HG03439 (cell line): ENCODE results near the gene FLRT1.

Source experiments
- ATAC-seq: cut with Tn5 transposase; IDR thresholded peaks from one replicate; pipeline ENCODE4 v1.9.1; 2021; ENCODE audit warnings: mild to moderate bottlenecking, moderate library complexity; ENCODE audit not compliant: unreplicated experiment

The FLRT1 gene

DNA sequence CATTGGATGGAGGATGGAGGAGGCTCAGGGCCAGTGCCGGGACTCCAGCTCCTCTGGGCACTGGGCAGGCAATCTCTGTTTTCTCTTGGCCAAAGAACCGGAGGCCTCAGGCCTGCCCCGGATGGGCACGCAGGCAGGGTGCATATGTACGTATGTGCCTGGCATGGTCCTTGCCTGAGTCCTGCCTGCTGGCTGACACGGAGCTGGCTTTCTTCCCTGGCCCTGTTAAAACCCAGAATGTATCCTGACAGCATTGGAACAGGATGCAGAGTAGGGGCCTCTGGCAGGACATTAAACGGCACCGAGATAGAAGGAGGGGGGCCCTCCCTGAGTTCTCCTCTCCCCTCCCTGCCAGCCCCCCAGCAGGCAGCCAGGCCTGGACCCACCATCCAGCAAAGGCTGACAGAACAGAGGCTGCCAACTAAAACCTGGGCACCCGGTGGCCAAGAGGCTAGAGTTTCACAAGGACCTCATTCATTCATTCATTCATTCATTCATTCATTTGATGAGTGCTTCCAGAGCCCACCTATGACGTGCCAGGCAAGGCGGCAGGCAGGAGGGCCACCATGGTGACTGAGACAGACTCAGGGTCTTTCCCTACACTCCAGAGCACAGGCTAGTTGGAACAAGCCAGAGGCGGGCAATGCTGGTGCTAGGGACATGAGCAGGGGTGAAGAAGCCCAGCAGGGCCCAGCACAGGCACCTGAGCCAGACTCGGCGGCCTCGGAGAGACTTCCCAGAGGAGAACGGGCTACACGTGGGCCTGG, 28.8 kb downstream of the FLRT1 start:
- ATAC-seq: no peak

DNA sequence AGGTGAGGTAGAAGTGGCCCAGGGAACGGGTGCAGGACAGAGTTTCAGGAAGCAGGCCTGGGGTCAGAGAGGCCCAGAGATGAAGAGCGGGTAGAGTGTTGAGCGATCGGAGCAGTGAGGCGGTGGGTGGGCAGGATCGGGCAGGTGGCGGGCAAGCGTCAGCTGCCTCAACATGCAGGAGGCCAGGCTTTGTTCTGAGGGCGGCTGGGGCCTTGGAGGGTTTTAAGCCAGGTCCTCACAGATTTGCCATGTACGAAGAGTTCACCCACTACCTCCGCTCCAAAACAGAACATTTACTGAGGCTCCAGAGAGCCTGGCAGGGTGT, 29.4 kb downstream of the FLRT1 start:
- no peak for ATAC-seq

DNA sequence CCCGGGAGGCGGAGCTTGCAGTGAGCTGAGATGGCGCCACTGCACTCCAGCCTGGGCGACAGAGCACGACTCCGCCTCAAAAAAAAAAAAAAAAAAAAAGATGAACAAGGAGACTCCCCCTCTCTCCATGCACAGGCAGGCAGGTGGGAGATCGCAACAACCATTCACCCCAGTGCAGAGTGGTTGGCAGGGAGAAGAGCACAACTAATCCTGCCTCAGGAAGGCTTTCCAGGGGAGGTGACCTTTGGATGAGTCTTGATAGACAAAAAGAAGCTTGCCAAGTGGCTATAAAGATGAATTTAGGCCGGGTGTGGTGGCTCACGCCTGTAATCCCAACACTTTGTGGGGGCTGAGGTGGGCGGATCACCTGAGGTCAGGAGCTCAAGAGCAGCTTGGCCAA, 30.0 kb downstream of the FLRT1 start:
- ATAC-seq: no peak

DNA sequence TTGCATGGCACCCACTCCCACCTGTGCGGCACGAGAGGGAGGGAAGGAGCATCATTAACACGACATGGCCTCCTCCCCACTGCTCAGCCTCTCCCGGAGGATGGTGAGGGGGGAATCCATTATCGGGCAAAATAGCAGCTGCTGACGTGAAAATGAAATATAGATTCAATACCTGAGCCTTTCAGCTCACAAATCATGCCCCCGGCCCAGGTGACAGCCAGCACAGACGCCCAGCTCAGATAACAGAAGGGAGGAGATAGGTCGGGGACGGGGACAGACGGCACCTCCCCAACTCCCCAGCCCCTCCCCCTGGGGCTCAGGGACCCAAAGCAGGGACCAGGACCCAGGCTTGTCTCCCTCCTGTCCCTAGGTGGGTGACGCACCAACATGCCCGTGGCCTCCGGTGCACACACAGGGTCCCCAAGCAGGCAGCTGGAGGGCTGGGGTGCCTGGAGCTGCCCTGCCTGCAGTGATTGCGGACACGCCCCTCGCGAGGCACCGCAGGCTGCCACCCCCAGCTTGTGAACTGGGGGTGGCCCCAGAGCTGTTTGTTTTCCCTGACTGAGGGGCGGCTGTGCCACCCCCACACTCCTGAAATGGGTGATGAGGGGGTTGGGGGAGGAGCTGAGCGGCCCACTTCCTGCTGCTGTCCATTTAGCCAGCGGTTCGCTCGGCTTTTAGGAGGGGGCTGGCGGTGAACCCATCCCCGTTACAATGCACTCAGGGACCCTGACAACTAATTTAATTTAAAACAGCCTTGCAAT, 31.7 kb downstream of the FLRT1 start:
- ATAC-seq: no peak

DNA sequence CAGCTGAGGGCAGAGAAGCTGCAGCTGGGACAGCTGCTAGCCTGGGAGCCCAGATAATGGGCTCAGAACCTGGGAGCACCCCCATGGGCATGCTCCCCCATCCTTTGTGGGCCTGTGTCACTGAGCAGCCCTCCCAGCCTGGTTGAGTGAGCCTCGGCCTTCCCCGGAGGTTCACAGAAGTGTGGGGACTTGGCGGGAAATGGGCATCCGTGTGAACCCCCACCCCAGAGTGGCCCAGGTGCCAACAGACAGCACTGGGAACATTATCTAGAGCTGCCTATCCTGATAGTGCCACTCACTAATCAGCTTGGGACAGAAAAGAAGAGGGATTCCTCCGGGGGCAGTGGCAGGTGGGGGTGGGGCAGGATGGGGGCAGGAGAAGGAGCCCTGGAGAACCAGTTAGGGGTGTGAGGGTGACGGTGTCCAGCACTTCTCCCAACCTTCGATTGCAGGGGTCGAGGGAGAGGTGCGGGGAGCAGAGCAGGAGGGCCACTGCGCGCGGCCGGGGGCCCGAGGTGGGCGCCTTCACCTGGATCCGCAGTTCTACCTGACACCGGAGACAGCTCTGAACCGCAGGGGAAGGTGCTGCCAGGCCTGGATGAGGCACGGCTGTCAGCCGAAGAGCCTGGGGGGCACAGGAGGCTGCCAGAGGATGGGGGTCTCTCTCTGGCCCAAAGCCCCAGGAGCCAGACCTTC, 33.1 kb downstream of the FLRT1 start:
- no peak for ATAC-seq

DNA sequence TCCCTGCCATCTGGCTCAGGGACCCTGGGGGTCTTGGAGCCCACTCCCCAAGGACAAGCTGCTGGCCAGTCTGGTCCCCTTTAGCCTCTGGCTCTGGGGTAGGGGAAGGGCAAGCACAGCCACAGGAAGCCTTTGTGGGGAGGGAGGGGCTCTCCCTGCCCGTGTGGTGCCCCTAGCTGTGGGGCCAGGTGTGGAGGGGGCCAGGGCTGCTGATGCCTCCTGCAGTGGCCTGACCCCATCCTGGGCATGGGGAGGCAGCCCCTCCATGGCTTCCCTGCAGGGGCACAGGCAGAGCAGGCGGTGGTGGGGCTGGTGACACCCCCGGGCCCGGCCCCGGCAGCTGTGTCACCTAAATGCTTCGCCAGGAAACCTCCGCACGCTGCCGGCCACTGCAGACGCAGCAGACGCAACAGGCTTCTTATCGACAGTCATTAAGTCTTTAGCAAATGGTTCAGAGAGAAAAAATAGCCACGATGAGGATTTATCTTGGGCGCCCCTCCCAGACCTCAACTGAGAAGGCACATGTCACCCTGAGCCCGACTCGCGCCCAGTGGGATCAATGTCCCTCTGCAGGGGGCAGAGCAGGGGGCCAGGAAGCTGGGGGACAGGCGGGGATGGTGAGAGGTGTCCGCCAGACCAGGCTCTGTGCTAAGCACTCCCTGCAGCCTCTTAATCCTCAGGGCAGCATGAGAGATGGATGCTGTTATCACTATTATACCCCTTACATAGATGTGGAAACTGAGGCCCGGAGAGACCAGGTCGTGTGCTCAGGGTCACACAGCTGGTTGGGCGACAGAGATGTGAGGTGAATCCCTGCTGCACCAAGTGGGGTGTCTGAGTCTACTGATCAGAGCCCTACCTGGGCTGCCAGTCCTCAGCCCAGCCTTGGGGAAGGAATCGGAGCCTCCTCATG, 33.9 kb downstream of the FLRT1 start:
- ATAC-seq: no peak

DNA sequence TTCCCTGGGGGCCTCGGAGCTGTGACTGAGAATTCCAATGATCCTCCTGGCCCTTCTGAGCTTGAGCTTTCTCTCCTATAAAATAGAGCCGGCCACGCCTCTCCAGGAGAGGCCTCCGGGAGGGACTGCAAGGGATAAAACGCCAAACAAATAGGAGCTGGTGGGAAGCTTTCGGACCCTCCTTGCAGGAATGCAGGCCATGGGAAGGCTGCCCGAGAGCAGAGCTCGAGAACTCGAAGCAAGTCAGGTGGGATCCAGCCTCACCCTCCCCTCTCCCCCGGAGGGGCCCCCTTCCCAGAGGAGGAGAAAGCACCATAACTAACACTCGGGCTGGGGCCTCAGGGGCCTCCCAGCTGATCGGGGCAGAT, 34.6 kb downstream of the FLRT1 start:
- no peak for ATAC-seq

DNA sequence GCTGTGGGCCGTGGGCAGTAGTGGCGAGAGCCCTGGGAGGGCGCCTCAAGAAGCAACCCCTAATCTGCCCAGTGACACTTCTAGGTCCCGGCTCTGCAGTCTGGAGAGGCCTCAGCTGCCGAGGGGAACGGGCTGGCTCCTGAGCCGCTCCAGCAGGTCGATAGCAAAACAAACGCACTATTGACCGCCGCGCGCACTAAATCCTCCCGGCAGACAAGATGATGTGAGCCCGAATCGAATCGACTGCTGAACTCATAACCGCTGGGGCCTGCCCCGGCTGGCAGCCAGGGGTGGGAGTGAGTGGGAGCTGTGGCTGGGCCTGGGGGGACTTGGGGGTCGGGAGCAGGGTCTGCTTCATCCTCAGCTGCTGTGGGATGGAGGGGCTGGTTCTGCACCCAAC, 36.1 kb downstream of the FLRT1 start:
- no peak for ATAC-seq

DNA sequence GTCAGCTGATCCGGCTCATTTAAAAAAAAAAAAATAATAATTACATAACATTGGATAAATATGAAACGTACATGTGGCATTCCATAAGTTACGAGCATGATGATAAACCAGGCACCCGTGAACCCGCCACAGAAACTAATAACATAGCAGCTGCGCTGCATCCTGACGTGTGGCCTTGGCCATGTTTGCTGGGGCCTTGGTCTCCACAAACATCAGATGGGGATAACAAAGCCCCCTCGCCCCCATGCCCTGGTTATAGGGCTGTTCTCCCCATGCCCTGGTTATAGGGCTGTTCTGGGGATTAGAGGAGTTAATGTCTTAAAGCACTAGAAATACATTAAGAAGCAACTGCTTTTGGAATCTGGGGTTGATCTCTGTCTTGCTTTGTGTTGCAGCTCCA, 36.7 kb downstream of the FLRT1 start:
- ATAC-seq: no peak

DNA sequence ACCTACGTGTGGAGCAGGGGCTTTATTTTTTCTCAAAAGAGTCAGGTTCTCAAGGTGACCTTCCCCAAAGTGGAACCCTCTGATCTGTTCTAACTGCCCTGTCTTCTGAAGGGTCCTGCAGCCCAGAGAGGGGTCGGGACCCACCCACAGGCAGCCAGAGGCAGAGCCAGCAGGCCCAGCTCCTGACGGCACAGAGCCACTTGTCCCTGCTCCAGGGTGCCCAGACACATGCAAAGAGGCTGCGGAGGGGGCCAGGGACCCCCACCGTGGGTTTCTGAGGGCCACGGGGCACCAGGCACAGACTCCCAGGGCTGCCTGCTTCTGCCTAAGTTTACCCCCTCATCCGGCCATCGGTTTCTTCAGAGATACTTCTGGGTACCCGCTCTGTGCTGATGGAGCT, 37.1 kb downstream of the FLRT1 start:
- no peak for ATAC-seq

DNA sequence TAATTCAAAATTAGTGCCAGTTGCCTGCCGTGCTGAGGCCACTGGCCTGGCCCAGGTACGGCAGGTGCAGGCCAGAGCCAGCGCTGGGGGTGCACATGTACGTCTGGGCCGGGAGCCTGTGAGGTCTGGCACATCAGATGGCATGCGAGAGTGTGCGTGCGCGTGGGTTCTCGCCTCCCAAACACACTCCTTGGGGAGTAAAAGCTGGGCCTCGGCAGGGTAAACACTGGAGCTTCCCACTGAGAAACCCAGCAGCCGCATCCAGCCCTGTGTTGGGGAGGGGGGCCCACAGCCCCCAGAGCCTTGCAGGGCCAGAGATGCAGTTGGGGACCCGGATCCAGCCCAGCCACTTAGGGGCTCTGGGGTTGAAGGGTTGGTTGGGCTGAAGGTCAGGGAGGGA, 37.8 kb downstream of the FLRT1 start:
- no peak for ATAC-seq

DNA sequence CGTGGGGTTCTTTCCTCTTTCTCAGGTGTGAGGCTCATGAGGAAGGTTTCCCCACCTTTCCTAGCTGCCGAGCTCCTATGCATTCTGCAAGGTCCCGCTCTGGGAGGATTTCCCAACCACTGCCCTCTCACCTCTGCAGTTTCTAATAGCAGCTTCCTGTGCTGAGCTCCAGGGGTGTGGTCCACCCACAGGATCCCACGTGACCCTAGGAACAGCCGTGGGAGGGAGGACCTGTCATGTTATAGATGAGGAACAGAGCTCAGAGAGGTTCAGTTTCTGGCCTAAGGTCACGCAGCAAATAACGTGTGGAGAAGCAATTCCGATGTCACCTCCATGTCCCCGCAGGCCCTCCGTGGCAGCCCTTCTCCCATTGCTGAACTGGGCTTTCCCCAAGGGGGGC, 38.5 kb downstream of the FLRT1 start:
- no peak for ATAC-seq

DNA sequence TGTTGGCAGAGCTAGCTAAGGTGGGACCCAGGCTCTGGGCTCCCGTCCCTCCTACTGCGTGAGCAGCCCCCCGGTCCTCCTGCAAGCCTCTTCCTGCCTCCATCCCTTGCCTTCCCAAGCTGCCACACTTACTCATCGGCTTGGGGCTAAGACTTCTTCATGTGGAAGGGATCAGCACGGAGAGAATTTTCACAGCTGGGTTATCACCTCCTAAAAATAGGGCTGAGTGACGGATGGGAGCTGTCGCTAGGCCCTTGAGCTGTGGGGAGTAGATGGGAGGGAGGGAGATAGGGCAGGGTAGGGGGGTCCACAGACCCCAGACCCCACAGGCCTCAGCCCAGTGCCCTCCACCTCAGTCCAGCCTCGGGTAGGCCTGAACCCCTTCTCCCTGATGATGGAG, 41.0 kb downstream of the FLRT1 start:
- no peak for ATAC-seq

DNA sequence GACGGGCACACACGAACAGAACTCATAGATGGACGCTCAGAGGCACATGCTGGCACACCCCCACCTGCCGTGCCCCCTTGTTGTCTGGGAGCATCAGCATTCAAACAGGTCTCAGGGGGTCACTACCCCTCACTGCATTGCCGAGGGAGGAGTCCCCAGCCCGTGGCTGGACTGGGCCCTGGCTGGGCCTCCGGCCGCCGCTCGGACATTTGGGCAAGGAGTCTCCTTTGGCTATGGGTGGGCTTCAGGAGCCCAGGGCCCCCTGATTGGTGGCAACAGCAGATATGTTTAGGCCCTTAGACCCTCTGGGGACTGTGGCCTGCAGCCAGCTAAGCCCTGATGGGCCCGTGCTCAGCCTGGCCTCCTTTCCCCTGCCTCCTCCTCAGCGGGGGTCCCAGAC, 41.9 kb downstream of the FLRT1 start:
- no peak for ATAC-seq

DNA sequence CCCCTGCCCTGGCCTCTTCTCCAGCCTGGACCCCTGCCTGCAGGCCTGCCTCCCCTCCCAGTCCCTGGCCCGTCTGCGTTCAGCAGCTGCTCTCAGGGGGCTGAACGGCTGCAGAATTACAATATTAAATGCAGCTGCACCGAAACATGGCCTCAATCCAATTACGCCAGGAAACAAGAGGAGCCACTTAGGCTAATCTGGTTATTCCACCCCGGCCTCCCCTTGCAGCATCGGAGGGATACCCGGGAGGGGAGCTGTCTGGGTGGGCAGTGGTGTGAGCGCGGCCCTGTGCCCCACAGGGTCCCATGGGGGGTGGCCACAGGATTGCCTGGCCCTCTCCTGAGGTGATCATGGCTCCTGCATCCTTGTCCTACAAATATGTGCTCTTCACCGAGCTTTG, 42.6 kb downstream of the FLRT1 start:
- ATAC-seq: no peak

DNA sequence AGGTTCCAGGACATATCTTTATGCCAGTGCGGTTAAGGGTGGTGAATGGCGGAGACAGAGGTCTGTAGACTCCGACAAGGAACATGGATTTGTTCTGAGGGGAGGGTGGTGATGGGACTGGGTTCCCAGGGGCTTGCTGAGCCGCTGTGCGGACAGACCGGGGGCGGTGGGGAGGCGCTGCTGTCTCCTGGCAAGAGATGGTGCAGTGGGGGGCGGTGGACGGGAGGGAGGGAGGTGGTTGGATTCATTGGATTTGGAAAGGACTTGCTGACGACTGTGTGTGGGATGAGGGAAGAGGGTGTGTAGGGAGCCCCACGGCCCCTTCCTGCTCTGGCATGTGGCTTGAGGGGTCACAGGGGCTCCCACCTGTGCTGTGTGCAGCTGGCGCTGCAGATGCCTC, 43.2 kb downstream of the FLRT1 start:
- ATAC-seq: no peak

DNA sequence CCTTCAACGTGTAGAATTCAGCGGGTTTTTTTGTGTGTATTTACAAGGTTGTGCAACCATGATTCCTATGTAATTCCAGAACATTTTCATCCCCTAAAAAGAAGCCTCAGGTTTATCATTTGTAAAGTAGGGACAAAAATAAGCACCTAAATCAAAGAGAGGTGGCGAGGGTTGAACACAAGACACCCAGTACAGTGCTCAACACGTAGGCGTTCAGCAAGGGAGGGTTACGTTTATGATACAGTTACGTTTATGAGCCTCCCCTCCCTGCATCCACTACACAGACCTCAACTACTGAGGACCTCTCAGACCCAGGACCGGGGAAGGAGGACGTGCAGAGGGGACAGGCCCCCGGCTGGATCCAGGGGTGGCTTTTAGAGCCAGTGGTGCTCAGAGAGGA, 44.7 kb downstream of the FLRT1 start:
- ATAC-seq: no peak

DNA sequence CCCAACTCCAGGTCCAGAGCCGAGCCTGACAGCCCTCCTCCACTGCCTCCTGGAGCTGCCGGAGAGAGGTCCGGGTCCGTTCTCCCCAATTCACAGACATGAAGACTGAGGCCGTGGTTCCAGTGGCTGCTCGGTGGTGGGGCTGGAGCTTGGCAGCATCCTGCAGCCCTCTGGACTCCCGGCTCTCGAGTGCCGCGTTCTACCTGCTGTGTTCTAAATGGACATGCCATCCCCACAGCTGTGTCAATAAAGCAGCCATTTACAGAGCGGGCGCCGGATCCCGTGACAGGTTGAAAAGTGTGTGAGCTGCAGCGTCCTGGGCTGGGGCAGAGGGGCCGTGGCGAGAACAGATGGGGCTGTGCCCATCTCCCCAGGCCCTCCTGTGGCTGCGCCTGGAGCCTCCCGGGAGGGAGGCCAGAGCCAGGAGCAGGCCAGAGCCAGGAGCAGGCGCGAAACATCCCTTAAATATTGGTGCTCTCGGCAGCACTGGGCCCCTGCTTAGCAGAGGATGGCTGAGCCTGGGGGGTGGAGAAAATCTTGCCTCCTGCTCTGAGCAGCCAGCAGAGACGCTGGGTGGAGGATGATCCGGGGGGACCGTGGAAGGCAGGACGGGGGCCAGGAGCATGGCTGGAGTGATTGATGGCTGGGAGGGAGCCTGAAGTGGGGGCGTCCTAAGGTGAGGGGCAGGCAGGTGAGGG, 46.2 kb downstream of the FLRT1 start:
- no peak for ATAC-seq

DNA sequence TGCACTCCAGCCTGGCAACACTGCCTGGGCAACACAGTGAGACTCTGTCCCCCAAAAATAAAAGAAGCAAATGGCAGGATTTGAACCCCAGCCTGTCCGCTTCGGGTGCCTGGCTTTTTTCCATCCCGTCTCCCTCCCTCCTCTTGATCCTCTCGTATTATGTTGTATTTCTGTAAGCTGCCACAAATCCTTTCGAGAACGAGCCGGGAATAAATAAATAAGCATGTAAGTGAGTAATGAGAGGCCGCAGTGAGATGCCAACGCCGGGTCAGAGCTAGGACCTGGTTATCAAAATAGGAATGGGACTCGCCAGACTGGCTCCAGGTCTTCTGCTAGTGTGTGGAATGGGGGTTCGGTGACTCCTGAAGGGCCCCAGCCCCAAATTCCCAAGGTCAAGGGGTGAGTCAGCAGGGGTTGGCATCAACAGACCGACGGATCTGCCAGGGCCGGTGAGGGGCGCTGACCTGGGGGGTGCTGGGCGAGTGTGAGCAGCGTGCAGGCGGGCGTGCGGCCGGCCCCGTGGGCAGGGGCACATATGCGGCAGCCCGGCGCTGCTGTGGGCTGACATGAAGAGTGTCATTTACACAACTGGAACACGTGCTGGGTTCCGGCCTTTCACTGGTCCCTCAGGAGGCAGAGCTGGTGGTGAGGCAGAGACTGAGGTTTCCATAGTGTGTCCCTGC, 47.8 kb downstream of the FLRT1 start:
- no peak for ATAC-seq
